CD4-positive, alpha-beta T cell (primary cell): ENCODE measurements around the gene GSTA3. TPM values are rescaled to one million over a fixed set of nuclear protein-coding genes. Genes with fewer than 3 reads are reported as not detected.
"Not testable (repeated sequence)": the region's sequence is repeated elsewhere in the genome, so short reads cannot be mapped to it uniquely, and the experiment has no call there.

Source experiments
- ATAC-seq: fragments of 200-7000 bp; cut with Tn5 transposase; one replicate; pipeline ENCODE4 v1.10.0; 2022; ENCODE audit warnings: mild to moderate bottlenecking; ENCODE audit not compliant: poor library complexity
- CTCF ChIA-PET: fragments of 350-600 bp; sonication (Branson Sonifier 250); formaldehyde crosslinking; loops from one replicate; lab custom pipeline; 2021; ENCODE audit warnings: antibody characterized with exemption, inconsistent platforms; lab: Charles Lee
- POLR2A ChIA-PET: fragments of 350-600 bp; sonication (Branson Sonifier 250); formaldehyde crosslinking; loops from one replicate; lab custom pipeline; 2021; ENCODE audit warnings: antibody characterized with exemption, inconsistent platforms; lab: Charles Lee
- DNase-seq, 14 experiments: peaks; one replicate each; pipeline ENCODE4 v3.0.0-alpha.2; 2013 to 2020; ENCODE audit warnings: mixed read lengths in 2 of 14
- H3K27ac ChIP-seq, 2 donors: one replicate each; pipeline versions ENCODE4 v1.5.1 to v1.7.0; 2013; ENCODE audit warnings: low read length in 2 of 2, low read depth in 1 of 2, mild to moderate bottlenecking in 1 of 2
- H3K27me3 ChIP-seq, 2 experiments: 1 replicate in 1 of 2; 2 replicates in 1 of 2; pipeline versions ENCODE4 v1.6.1 to v1.7.0; 2013; ENCODE audit warnings: low read length in 2 of 2, control low read depth in 1 of 2, mild to moderate bottlenecking in 1 of 2, moderate library complexity in 1 of 2; ENCODE audit not compliant: insufficient read depth in 2 of 2, control insufficient read depth in 1 of 2
- H3K36me3 ChIP-seq: one replicate; pipeline ENCODE4 v1.6.1; 2013; ENCODE audit warnings: low read length, control low read depth; ENCODE audit not compliant: insufficient read depth
- H3K4me1 ChIP-seq: one replicate; pipeline ENCODE4 v1.6.1; 2013; ENCODE audit warnings: low read length, control low read depth; ENCODE audit not compliant: insufficient read depth
- H3K4me3 ChIP-seq: one replicate; pipeline ENCODE4 v1.5.1; 2013; ENCODE audit warnings: mild to moderate bottlenecking, low read length, moderate library complexity
- H3K9me3 ChIP-seq, 2 experiments: 1 replicate in 1 of 2; 2 replicates in 1 of 2; pipeline versions ENCODE4 v1.6.1 to v1.7.0; 2013; ENCODE audit warnings: low read length in 2 of 2, mild to moderate bottlenecking in 2 of 2, control low read depth in 1 of 2, moderate library complexity in 1 of 2; ENCODE audit not compliant: control insufficient read depth in 1 of 2, insufficient read depth in 1 of 2
- H3K27ac Mint-ChIP-seq: one replicate; pipeline ENCODE4 v1.8.0; 2020; ENCODE audit warnings: mixed read lengths
- H3K27me3 Mint-ChIP-seq: one replicate; pipeline ENCODE4 v1.8.0; 2021; ENCODE audit warnings: mixed read lengths
- H3K36me3 Mint-ChIP-seq: one replicate; pipeline ENCODE4 v1.8.0; 2021; ENCODE audit warnings: low read depth, mixed read lengths
- H3K4me1 Mint-ChIP-seq: one replicate; pipeline ENCODE4 v1.8.0; 2021; ENCODE audit warnings: low read depth, mixed read lengths
- H3K4me3 Mint-ChIP-seq: one replicate; pipeline ENCODE4 v1.8.0; 2020; ENCODE audit warnings: mild to moderate bottlenecking, mixed read lengths
- H3K9me3 Mint-ChIP-seq: one replicate; pipeline ENCODE4 v1.8.0; 2020; ENCODE audit warnings: mixed read lengths
- intact Hi-C, 2 experiments: fragments of 100-400 bp; cut with DNase I in 1 of 2; cut with micrococcal nuclease in 1 of 2; formaldehyde crosslinking; loops; one replicate each; pipeline versions ENCODE4 v1.15.1 to v1.9.0; 2023 to 2025; cut with DNase I, micrococcal nuclease
- total RNA-seq, 174 experiments: library from RNA in 2 of 174; stranded (reverse) in 2 of 174; gene quantifications; one replicate each; pipeline ENCODE4 v1.2.3 and lab custom pipeline; 2021 to 2026
- TF ChIP-seq, protein P1 (sequence below): fragments of 200-600 bp; IDR thresholded peaks from one replicate; pipeline ENCODE4 v1.8.0; 2022; ENCODE audit warnings: antibody characterized with exemption, mild to moderate bottlenecking

Gene GSTA3
- total RNA-seq, 2 experiments from 2014 or later: not detected

DNA sequence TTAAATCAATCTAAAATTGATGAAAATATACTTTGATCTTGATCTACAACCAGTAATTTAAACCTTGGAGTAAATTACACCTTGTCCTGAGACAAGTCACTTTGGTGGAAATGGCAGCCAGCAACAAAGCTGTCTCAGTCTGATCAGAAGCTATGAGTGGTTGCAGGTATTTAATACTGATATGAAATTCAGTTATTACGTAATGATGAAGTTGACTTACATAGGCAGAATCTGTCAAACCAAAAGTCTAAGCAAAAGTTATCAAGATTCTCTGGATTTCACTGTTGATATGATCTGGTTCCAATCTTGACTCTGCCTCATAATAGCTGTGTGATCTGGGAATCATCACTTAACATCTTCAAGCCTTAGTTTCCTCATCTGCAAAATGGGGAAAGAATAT lies 41.3 kb downstream of the GSTA3 start:
- TF ChIP-seq, protein P1, sequence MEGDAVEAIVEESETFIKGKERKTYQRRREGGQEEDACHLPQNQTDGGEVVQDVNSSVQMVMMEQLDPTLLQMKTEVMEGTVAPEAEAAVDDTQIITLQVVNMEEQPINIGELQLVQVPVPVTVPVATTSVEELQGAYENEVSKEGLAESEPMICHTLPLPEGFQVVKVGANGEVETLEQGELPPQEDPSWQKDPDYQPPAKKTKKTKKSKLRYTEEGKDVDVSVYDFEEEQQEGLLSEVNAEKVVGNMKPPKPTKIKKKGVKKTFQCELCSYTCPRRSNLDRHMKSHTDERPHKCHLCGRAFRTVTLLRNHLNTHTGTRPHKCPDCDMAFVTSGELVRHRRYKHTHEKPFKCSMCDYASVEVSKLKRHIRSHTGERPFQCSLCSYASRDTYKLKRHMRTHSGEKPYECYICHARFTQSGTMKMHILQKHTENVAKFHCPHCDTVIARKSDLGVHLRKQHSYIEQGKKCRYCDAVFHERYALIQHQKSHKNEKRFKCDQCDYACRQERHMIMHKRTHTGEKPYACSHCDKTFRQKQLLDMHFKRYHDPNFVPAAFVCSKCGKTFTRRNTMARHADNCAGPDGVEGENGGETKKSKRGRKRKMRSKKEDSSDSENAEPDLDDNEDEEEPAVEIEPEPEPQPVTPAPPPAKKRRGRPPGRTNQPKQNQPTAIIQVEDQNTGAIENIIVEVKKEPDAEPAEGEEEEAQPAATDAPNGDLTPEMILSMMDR: no peak
- CTCF ChIA-PET: no interaction called here
- H3K9me3 ChIP-seq: no peaks in the 10 kb centered on the region
- H3K27ac Mint-ChIP-seq: no peak overlapping the region
- no peaks in the 10 kb centered on the region for H3K36me3 ChIP-seq
- DNase-seq (no peak), ATAC-seq (no peak)
- H3K36me3 Mint-ChIP-seq: no peaks in the 10 kb centered on the region
- intact Hi-C loops: no loop called here
- H3K27ac ChIP-seq: no peak overlapping the region
- H3K4me1 Mint-ChIP-seq: no peaks in the 10 kb centered on the region
- no peaks in the 10 kb centered on the region for H3K4me1 ChIP-seq
- H3K27me3 ChIP-seq: no peaks in the 10 kb centered on the region
- H3K4me3 ChIP-seq: no peak overlapping the region
- H3K9me3 Mint-ChIP-seq: no peaks in the 10 kb centered on the region
- peaks cover 12% of the 10 kb centered on the region for H3K27me3 Mint-ChIP-seq
- POLR2A ChIA-PET: no interaction called here
- no peak overlapping the region for H3K4me3 Mint-ChIP-seq

DNA sequence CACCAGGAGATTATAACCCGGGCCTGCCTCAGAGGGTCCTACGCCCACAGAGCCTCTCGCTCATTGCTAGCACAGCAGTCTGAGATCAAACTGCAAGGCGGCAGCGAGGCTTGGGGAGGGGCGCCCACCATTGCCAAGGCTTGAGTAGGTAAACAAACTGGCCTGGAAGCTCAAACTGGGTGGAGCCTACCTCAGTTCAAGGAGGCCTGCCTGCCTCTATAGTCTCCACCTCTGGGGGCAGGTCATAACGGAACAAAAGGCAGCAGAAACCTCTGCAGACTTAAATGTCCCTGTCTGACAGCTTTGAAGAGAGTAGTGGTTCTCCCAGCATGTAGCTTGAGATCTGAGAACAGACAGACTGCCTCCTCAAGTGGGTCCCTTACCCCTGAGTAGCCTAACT lies 48.3 kb downstream of the GSTA3 start:
- peaks cover 64% of the 10 kb centered on the region for H3K27me3 Mint-ChIP-seq
- DNase-seq, intact Hi-C loops, H3K27ac ChIP-seq, CTCF ChIA-PET, H3K4me3 Mint-ChIP-seq, H3K36me3 ChIP-seq, POLR2A ChIA-PET, H3K9me3 ChIP-seq, H3K9me3 Mint-ChIP-seq, H3K4me1 ChIP-seq, H3K4me3 ChIP-seq, H3K27ac Mint-ChIP-seq, H3K36me3 Mint-ChIP-seq, ATAC-seq, H3K4me1 Mint-ChIP-seq: not testable (repeated sequence)
- peaks cover 6 to 11% of the 10 kb centered on the region in 2 experiments for H3K27me3 ChIP-seq

DNA sequence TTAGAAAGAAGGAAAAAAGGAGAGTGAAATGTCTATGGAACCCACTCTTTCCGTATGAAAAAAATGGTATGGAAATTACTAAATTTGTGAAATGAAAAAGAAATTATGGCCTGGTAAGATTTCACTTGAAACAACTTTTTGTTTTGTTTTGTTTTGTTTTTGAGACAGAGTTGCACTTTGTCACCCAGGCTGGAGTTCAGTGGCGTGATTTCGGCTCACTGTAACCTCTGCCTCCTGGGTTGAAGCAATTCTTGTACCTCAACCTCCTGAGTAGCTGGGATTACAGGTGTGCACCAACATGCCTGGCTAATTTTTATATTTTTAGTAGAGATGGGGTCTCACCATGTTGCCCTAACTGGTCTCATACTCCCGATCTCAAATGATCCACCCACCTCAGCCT lies 51.1 kb downstream of the GSTA3 start:
- ChIA-PET POLR2A (no interaction called here), CTCF (no interaction called here)
- no peak overlapping the region for H3K27ac ChIP-seq
- DNase-seq (no peak), ATAC-seq (no peak)
- H3K4me3 ChIP-seq: no peak overlapping the region
- H3K9me3 Mint-ChIP-seq: no peaks in the 10 kb centered on the region
- no peaks in the 10 kb centered on the region for H3K9me3 ChIP-seq
- H3K4me3 Mint-ChIP-seq: no peak overlapping the region
- intact Hi-C loops: no loop called here
- peaks cover 78% of the 10 kb centered on the region for H3K27me3 Mint-ChIP-seq
- no peak overlapping the region for H3K27ac Mint-ChIP-seq
- H3K36me3 ChIP-seq: no peaks in the 10 kb centered on the region
- H3K27me3 ChIP-seq: peaks cover 8 to 11% of the 10 kb centered on the region in 2 experiments
- H3K4me1 Mint-ChIP-seq: no peaks in the 10 kb centered on the region
- TF ChIP-seq, protein P1: no peak
- H3K4me1 ChIP-seq: no peaks in the 10 kb centered on the region
- no peaks in the 10 kb centered on the region for H3K36me3 Mint-ChIP-seq

DNA sequence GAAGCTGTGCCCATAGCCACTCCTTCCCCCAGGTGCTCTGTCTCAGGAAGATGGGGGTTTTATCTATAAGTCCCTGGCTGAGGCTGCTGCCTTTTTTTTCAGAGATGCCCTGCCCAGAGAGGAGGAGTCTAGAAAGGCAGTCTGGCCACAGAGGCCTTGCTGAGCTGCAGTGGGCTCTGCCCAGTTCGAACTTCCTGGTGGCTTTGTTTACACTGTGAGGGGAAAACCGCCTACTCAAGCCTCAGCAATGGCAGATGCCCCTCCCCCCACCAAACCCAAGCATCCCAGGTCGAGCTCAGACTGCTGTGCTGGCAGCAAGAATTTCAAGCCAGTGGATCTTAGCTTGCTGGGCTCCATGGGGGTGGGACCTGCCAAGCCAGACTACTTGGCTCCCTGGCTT lies 53.4 kb downstream of the GSTA3 start:
- DNase-seq, CTCF ChIA-PET, H3K4me1 Mint-ChIP-seq, H3K9me3 Mint-ChIP-seq, H3K36me3 Mint-ChIP-seq, H3K4me1 ChIP-seq, ATAC-seq, intact Hi-C loops, H3K36me3 ChIP-seq, H3K9me3 ChIP-seq, H3K27ac Mint-ChIP-seq, H3K27ac ChIP-seq, POLR2A ChIA-PET, H3K4me3 Mint-ChIP-seq, H3K4me3 ChIP-seq: not testable (repeated sequence)
- peaks cover 8 to 11% of the 10 kb centered on the region in 2 experiments for H3K27me3 ChIP-seq
- H3K27me3 Mint-ChIP-seq: peaks cover 77% of the 10 kb centered on the region
